ENCODE data around the gene MCCC1.

GRCh38 chr3:183069086-183069485 is 30.2 kb downstream of the MCCC1 start:
- no peak for TF ChIP-seq GATA2 (IDR thresholded peaks at IDR 0.05; ENCODE audit: low read depth, low read length)
- no peak for TF ChIP-seq GATA3 (IDR thresholded peaks at IDR 0.05; ENCODE audit: low read depth, low read length)

All from SH-SY5Y (cell line).